ENCODE measurements around the gene VWC2. TPM values are rescaled to one million over a fixed set of nuclear protein-coding genes. Genes with fewer than 3 reads are reported as not detected.
A peak's percentile ranks its signal among the peaks of the same experiment; 100 is the strongest.

VWC2 gene
- total and polyA plus RNA-seq, 10 of the 15 experiments (the other 5 are each of a cell fraction or from before 2014, with no cell fraction given) = 0.01 to 0.06 (median 0.03) TPM; not detected in 7

DNA sequence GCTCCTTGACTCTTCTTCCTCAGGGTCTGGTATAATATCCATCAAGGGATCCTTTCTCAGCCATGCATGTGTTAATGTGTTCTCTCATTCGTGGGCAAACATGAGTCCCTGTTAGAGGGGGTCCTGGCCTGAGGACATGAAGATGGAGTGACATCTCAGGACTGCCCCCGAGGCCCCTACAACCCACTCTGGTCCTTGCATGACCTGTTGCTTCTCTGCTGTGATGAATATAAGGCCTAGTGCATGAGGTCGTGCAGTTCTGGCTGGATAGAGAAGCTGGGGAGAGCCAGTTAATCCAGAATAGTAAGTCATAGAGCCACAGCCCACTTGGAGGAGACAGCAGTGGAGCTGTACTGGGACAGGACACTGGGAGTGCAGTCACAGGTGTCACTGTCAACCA, 4.6 kb upstream of the VWC2 start:
- no peak overlapping the region for H3K4me3 ChIP-seq
- no peak overlapping the region for H3K27ac ChIP-seq (ENCODE audit: control insufficient read depth, insufficient read depth)
- H3K79me2 ChIP-seq (ENCODE audit: control insufficient read depth, insufficient read depth, low read length) = no peaks in the 10 kb centered on the region
- H3K36me3 ChIP-seq (ENCODE audit: control insufficient read depth in 2 of 2, insufficient read depth in 2 of 2, low read length in 1 of 2) = no peaks in the 10 kb centered on the region
- H3K27me3 ChIP-seq (replicated peaks in 1 of 2; ENCODE audit: control insufficient read depth in 2 of 2, insufficient read depth in 2 of 2, low read length in 1 of 2) = peaks cover 0 to 10% of the 10 kb centered on the region in 2 experiments; a peak in 3 of 4 replicates
- no peak overlapping the region for H2AFZ ChIP-seq (ENCODE audit: control insufficient read depth, low read depth, low read length)
- H4K20me1 ChIP-seq (ENCODE audit: control insufficient read depth, insufficient read depth) = no peaks in the 10 kb centered on the region
- no peak overlapping the region for H3K9ac ChIP-seq (ENCODE audit: control insufficient read depth, insufficient read depth, low read length)
- RAD21 ChIA-PET (ENCODE audit: unreplicated experiment) = no interaction called here
- DNase-seq (ENCODE audit: low read depth, low spot score) = no peak
- CTCF ChIA-PET = no interaction called here
- intact Hi-C loops (cut with micrococcal nuclease; ENCODE audit: unreplicated experiment) (no loop called here), in situ Hi-C loops (cut with MboI) (loop anchor here (25.0 kb wide), 1 partner anchor 1832 kb away; the partner anchor contains the start of gene PKD1L1)
- FAIRE-seq = no peak
- no peak for TF ChIP-seq PML (IDR thresholded peaks at IDR 0.05; ENCODE audit: low read length)
- POLR2A ChIA-PET = no interaction called here
- no peak; the same call in 2 of the 3 replicates for ATAC-seq
- peaks cover 46% of the 10 kb centered on the region for H3K4me1 ChIP-seq (ENCODE audit: control insufficient read depth, insufficient read depth, low read length)
- SMC1A ChIA-PET (ENCODE audit: uncharacterized antibody, unreplicated experiment) = interaction anchor here (0.8 to 1.7 kb wide), 2 partner anchors 8 to 11 kb away, joined by 3 to 6 read pairs; no protein-coding TSS in a partner anchor
- H3K4me2 ChIP-seq (ENCODE audit: control insufficient read depth, insufficient read depth) = no peak overlapping the region
- no peaks in the 10 kb centered on the region; the same call in 2 of the 3 replicates for H3K9me3 ChIP-seq (replicated peaks; ENCODE audit: control insufficient read depth, insufficient read depth, low read length)
- WGBS (ENCODE audit: insufficient coverage, insufficient replicate concordance, low lambda C conversion rate, missing lambda C conversion rate) = 15% methylated on average over 3 of the region's 3 CpGs
- no TSS peak for BruUV-seq (replicated peaks)

- Histone ChIP-seq H3K9me3 (replicated peaks; ENCODE audit: control insufficient read depth, insufficient read depth, low read length) (no peaks in the 10 kb centered on the region; the same call in 2 of the 3 replicates), H3K36me3 (ENCODE audit: control insufficient read depth in 2 of 2, insufficient read depth in 2 of 2, low read length in 1 of 2) (no peaks in the 10 kb centered on the region), H3K4me2 (ENCODE audit: control insufficient read depth, insufficient read depth) (no peak overlapping the region), H4K20me1 (ENCODE audit: control insufficient read depth, insufficient read depth) (no peaks in the 10 kb centered on the region), H3K27me3 (replicated peaks in 1 of 2; ENCODE audit: control insufficient read depth in 2 of 2, insufficient read depth in 2 of 2, low read length in 1 of 2) (peaks cover 3 to 10% of the 10 kb centered on the region in 2 experiments), H3K4me1 (ENCODE audit: control insufficient read depth, insufficient read depth, low read length) (peaks cover 43% of the 10 kb centered on the region), H3K4me3 (no peak overlapping the region), H3K27ac (ENCODE audit: control insufficient read depth, insufficient read depth) (no peak overlapping the region), H3K9ac (ENCODE audit: control insufficient read depth, insufficient read depth, low read length) (no peak overlapping the region), H2AFZ (ENCODE audit: control insufficient read depth, low read depth, low read length) (no peak overlapping the region), H3K79me2 (ENCODE audit: control insufficient read depth, insufficient read depth, low read length) (no peaks in the 10 kb centered on the region)
- BruUV-seq (replicated peaks) = no TSS peak
- FAIRE-seq (no peak), ATAC-seq (no peak), DNase-seq (ENCODE audit: low read depth, low spot score) (no peak)
- intact Hi-C loops (cut with micrococcal nuclease; ENCODE audit: unreplicated experiment) (no loop called here), in situ Hi-C loops (cut with MboI) (loop anchor here (25.0 kb wide), 1 partner anchor 1832 kb away; the partner anchor contains the start of gene PKD1L1)
- TF ChIP-seq HDGF (IDR thresholded peaks at IDR 0.05) (peak; percentile 61; the same call in 1 of the 2 replicates), STAT1 (conservative IDR thresholded peaks at IDR 0.05) (no peak), MYC (IDR thresholded peaks at IDR 0.05; ENCODE audit: insufficient read depth, insufficient read length, insufficient replicate concordance, low read length, severe bottlenecking) (no peak), ASH2L (IDR thresholded peaks at IDR 0.05; ENCODE audit: borderline replicate concordance, low read depth) (no peak), NFXL1 (IDR thresholded peaks at IDR 0.05; ENCODE audit: borderline replicate concordance) (no peak), IKZF2 (IDR thresholded peaks at IDR 0.05) (peak; percentile 15 to 36; a peak in 2 of 4 replicates), STAT3 (IDR thresholded peaks at IDR 0.05; ENCODE audit: low read depth, low read length) (no peak), YBX1 (IDR thresholded peaks at IDR 0.05) (0 out of 2 replicates have a peak, but pooled peaks have one; percentile 56), PML (IDR thresholded peaks at IDR 0.05; ENCODE audit: low read length) (no peak), MLLT1 (IDR thresholded peaks at IDR 0.05) (0 out of 2 replicates have a peak, but pooled peaks have one; percentile 20)
- TF ChIP-seq, protein P1, sequence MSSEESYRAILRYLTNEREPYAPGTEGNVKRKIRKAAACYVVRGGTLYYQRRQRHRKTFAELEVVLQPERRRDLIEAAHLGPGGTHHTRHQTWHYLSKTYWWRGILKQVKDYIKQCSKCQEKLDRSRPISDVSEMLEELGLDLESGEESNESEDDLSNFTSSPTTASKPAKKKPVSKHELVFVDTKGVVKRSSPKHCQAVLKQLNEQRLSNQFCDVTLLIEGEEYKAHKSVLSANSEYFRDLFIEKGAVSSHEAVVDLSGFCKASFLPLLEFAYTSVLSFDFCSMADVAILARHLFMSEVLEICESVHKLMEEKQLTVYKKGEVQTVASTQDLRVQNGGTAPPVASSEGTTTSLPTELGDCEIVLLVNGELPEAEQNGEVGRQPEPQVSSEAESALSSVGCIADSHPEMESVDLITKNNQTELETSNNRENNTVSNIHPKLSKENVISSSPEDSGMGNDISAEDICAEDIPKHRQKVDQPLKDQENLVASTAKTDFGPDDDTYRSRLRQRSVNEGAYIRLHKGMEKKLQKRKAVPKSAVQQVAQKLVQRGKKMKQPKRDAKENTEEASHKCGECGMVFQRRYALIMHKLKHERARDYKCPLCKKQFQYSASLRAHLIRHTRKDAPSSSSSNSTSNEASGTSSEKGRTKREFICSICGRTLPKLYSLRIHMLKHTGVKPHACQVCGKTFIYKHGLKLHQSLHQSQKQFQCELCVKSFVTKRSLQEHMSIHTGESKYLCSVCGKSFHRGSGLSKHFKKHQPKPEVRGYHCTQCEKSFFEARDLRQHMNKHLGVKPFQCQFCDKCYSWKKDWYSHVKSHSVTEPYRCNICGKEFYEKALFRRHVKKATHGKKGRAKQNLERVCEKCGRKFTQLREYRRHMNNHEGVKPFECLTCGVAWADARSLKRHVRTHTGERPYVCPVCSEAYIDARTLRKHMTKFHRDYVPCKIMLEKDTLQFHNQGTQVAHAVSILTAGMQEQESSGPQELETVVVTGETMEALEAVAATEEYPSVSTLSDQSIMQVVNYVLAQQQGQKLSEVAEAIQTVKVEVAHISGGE (CRISPR knock-in tag; IDR thresholded peaks at IDR 0.05) = no peak
- POLR2A ChIA-PET = no interaction called here
- SMC1A ChIA-PET (ENCODE audit: uncharacterized antibody, unreplicated experiment) = interaction anchor here (0.8 kb wide), 1 partner anchor 11 kb away, joined by 3 read pairs; no protein-coding TSS in a partner anchor
- RAD21 ChIA-PET (ENCODE audit: unreplicated experiment) = no interaction called here
- CTCF ChIA-PET = no interaction called here
Observed at GRCh38 chr7:49769285-49769857, 4.1 kb upstream of the VWC2 start.
